ENCODE measurements around the gene GNB1. TPM values are rescaled to one million over a fixed set of nuclear protein-coding genes. Genes with fewer than 3 reads are reported as not detected.

The GNB1 gene
- total RNA-seq, 1 donor from 2014 or later, result 328 TPM

GRCh38 chr1:1797731-1798341 lies 93.1 kb downstream of the GNB1 start:
- H3K9me3 ChIP-seq, result no peaks in the 10 kb centered on the region
- peaks cover 90% of the 10 kb centered on the region for H3K36me3 ChIP-seq
- H3K4me1 ChIP-seq, result no peaks in the 10 kb centered on the region
- DNase-seq (no peak), ATAC-seq (peak; percentile 24)
- no peak overlapping the region for H3K4me3 ChIP-seq
- TF ChIP-seq, protein P1, sequence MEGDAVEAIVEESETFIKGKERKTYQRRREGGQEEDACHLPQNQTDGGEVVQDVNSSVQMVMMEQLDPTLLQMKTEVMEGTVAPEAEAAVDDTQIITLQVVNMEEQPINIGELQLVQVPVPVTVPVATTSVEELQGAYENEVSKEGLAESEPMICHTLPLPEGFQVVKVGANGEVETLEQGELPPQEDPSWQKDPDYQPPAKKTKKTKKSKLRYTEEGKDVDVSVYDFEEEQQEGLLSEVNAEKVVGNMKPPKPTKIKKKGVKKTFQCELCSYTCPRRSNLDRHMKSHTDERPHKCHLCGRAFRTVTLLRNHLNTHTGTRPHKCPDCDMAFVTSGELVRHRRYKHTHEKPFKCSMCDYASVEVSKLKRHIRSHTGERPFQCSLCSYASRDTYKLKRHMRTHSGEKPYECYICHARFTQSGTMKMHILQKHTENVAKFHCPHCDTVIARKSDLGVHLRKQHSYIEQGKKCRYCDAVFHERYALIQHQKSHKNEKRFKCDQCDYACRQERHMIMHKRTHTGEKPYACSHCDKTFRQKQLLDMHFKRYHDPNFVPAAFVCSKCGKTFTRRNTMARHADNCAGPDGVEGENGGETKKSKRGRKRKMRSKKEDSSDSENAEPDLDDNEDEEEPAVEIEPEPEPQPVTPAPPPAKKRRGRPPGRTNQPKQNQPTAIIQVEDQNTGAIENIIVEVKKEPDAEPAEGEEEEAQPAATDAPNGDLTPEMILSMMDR (IDR thresholded peaks at IDR 0.05), result no peak
- H3K27me3 ChIP-seq, result no peaks in the 10 kb centered on the region
- H3K27ac ChIP-seq, result no peak overlapping the region
- intact Hi-C loops (cut with DNase I), result no loop called here

GRCh38 chr1:1796466-1796865 lies 94.4 kb downstream of the GNB1 start:
- ATAC-seq (peak; percentile 59), DNase-seq (no peak)
- Histone ChIP-seq H3K27me3 (no peaks in the 10 kb centered on the region), H3K36me3 (peaks cover 90% of the 10 kb centered on the region), H3K9me3 (no peaks in the 10 kb centered on the region), H3K27ac (no peak overlapping the region), H3K4me3 (no peak overlapping the region), H3K4me1 (no peaks in the 10 kb centered on the region)
- TF ChIP-seq, protein P1 (IDR thresholded peaks at IDR 0.05), result peak; percentile 34
- intact Hi-C loops (cut with DNase I), result no loop called here

DNA sequence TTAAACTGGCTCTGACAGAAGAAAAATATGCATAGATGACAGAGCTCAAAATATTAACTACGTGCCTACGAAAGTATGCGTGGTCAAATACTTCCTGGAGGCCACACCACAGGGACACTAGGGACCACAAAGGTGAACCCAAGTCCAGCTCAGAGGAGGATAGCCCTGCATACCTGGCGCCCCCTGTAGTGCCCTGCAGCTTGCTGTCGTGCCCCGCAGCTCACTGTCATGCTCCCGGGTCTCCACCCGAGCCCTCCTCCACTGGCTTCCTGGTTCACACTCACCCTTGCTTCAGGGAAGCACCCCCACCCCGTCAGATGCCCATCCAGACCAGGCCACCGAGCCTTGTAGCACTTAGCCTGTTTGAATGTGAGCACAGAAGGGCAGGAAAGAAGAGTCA lies 95.9 kb downstream of the GNB1 start:
- no peaks in the 10 kb centered on the region for H3K9me3 ChIP-seq
- no peaks in the 10 kb centered on the region for H3K27me3 ChIP-seq
- H3K36me3 ChIP-seq, result peaks cover 90% of the 10 kb centered on the region
- TF ChIP-seq, protein P1 (IDR thresholded peaks at IDR 0.05), result no peak
- no peak overlapping the region for H3K4me3 ChIP-seq
- no peak overlapping the region for H3K27ac ChIP-seq
- H3K4me1 ChIP-seq, result no peaks in the 10 kb centered on the region
- no peak for ATAC-seq
- intact Hi-C loops (cut with DNase I), result no loop called here
- DNase-seq, result no peak

DNA sequence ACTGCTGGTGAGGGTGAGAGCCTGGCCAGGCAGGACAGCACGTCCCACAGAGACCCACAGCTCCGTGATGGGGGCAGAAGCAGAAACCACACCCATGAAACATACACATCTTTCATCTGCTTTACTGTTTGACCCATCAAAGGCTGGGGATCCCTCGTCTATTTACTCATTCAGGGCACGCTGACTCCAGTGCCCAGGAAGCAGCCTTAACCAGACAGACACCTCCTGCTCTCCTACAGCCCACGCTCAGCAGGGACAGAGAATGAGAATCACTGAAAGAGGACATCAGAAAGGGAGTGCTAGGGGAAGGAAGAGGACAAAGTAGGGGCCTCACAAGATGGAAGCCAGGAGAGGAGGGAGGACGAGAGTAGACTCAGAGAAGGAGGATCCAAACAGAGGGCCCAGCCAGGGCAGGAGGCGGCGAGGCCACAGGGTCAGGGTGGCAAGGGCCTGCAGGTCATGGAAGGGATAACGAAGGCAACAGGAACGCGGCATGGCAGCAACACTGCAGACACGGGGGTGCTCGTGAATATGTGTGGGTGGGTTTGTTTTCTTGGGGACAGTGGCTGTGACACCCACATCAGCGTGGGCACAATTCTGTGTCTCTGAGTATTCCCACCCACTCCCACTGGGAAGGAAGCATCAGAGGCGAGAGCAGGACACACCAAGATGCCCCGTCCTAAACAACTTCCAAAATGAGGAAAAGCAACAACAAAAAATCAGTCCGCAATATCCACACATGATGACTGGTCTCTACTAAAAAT lies 97.2 kb downstream of the GNB1 start:
- H3K4me1 ChIP-seq, result no peaks in the 10 kb centered on the region
- peaks cover 91% of the 10 kb centered on the region for H3K36me3 ChIP-seq
- ATAC-seq (no peak), DNase-seq (no peak)
- TF ChIP-seq, protein P1 (IDR thresholded peaks at IDR 0.05), result no peak
- no peak overlapping the region for H3K27ac ChIP-seq
- H3K9me3 ChIP-seq, result no peaks in the 10 kb centered on the region
- intact Hi-C loops (cut with DNase I), result no loop called here
- H3K27me3 ChIP-seq, result no peaks in the 10 kb centered on the region
- H3K4me3 ChIP-seq, result no peak overlapping the region

DNA sequence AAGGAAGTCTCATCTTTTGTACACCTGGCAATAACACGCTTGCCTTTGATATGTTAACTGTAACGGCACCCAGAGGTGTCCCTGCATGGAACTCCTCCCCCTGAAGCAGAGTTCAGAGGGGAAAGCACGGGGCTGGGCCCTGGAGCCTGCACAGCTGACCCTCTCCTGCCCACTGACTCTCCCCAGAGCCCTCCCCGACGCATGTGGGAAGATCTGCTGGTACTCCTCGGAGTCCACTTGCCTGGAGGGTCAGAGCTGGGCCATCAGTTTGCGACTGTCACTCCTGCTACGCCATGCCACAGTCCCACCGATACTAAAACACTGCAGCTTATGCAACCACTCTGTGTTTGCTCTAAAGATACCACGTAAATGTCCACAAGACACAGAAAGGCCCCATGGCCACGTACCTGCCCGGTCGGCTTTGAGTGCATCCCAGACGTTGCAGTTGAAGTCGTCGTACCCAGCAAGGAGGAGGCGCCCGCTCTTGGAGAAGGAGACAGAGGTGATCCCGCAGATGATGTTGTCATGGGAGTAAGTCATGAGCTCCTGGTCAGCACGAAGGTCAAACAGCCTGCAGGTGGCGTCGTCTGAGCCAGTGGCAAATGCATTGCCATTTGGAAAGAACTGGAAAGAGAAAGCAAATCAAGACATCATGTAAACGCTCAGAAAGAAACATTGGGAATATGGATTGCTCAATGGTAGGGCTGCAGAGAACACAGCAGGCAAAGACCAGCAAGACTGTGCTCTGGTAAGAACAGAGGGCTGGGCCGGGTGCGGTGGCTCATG lies 102.0 kb downstream of the GNB1 start:
- peaks cover 91% of the 10 kb centered on the region for H3K36me3 ChIP-seq
- DNase-seq (no peak), ATAC-seq (peak; percentile 6)
- intact Hi-C loops (cut with DNase I), result no loop called here
- no peaks in the 10 kb centered on the region for H3K4me1 ChIP-seq
- TF ChIP-seq, protein P1 (IDR thresholded peaks at IDR 0.05), result peak; percentile 15
- no peak overlapping the region for H3K27ac ChIP-seq
- H3K9me3 ChIP-seq, result no peaks in the 10 kb centered on the region
- H3K27me3 ChIP-seq, result no peaks in the 10 kb centered on the region
- H3K4me3 ChIP-seq, result no peak overlapping the region
